ENCODE data around the gene TEKT3. TPM values are rescaled to one million over a fixed set of nuclear protein-coding genes. Genes with fewer than 3 reads are reported as not detected.

TEKT3 gene
- total RNA-seq, 1 experiment from 2014 or later = not detected

DNA sequence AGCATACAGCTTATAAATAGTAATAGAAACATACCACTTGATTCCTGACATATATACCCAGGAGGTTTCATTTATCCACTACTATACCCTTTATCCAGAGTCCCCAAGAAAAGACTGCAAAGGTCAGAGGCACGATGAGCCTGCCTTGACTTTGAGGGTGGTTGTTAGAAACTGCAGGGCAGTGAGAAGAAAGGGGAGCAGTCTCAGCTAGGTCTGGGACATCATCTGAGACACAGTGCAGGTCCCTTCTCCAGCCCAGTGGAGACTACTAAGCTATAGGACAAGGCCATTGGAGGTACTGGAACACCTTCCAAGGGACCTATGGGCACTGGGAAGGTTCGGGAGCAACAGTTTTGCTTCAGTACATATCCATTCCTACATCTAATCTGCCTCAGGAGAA is 20.2 kb upstream of the TEKT3 start:
- in situ Hi-C loops (cut with HindIII; ENCODE audit: low pct_unique_long_range_greater_than_20kb, low sequenced_read_pairs) = no loop called here
- DNase-seq (ENCODE audit: low read depth, low spot score) = no peak

DNA sequence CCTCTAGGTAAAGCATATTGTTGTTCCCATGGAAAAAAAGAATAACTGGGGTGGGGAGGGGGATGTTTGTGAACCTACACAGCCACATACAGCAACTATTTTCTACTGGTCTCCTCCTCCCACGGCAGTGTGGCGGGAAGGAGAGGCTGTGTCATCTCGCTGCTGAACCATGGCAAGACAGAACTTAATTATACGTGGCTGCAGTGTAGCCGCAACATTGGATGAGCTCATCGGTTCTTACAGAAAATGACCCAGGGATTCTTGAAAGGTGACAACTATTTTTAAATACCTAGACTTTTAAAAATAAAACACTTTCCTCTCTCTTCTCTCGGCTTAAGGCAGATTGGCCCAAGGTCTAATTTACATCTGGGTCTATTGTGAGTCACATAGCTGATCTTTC is 19.8 kb upstream of the TEKT3 start:
- in situ Hi-C loops (cut with HindIII; ENCODE audit: low pct_unique_long_range_greater_than_20kb, low sequenced_read_pairs) = no loop called here
- no peak for DNase-seq (ENCODE audit: low read depth, low spot score)

DNA sequence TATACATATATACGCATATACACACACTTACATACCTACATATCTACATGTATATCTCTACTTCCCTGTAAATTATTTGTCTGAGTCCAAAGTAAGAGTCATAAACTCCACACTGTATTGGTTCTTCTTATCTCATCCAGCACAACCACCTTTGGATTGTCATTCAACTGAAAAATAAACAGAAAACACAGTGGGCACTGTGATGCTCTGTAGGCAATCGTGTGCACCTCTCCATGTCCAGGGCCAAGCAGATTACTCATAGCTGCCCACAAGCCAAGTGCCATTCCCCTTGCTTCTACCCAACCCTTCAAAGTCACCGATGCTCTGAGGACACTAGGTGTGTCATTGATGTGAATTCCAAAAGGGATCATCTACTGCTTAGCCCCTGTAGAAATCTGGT is 12.9 kb upstream of the TEKT3 start:
- DNase-seq (ENCODE audit: low read depth, low spot score) = no peak
- in situ Hi-C loops (cut with HindIII; ENCODE audit: low pct_unique_long_range_greater_than_20kb, low sequenced_read_pairs) = no loop called here

DNA sequence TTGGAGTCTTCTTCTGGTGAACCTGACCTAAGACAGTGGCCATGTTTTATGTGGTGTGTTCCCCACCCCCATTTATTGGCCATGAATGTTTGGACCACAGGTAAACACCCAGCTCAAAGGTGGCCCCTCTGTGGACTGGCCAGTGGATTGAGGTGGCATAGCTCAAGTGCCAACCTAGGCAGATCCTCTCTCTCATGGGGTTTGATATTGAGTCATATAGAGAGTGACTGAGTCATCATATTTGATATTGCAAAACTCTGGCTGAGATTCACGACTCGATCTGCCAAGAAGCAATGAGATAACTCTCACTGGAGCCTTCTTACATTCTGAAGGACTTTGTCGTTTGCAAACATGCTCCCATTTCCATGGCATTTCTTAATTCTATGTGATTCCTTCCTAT is 10.5 kb upstream of the TEKT3 start:
- DNase-seq (ENCODE audit: low read depth, low spot score) = no peak
- in situ Hi-C loops (cut with HindIII; ENCODE audit: low pct_unique_long_range_greater_than_20kb, low sequenced_read_pairs) = no loop called here

DNA sequence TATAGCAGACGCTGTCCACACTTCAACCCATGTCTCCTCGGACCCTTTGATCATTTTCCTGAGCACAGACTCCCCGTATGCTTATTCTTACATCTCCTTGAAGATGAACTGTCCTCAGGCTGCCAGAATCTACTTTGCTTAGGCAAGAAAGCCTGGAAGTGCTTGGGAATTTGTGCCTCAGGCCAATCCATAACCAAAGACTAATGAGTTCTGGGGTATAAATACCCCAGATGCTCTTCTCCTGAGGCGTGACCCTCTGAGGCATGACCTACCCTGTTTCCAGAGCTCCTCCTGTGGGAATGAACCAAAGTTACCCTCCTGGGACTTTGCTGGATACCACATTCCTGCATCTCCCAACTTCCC is 10.1 kb upstream of the TEKT3 start:
- DNase-seq (ENCODE audit: low read depth, low spot score) = no peak

DNA sequence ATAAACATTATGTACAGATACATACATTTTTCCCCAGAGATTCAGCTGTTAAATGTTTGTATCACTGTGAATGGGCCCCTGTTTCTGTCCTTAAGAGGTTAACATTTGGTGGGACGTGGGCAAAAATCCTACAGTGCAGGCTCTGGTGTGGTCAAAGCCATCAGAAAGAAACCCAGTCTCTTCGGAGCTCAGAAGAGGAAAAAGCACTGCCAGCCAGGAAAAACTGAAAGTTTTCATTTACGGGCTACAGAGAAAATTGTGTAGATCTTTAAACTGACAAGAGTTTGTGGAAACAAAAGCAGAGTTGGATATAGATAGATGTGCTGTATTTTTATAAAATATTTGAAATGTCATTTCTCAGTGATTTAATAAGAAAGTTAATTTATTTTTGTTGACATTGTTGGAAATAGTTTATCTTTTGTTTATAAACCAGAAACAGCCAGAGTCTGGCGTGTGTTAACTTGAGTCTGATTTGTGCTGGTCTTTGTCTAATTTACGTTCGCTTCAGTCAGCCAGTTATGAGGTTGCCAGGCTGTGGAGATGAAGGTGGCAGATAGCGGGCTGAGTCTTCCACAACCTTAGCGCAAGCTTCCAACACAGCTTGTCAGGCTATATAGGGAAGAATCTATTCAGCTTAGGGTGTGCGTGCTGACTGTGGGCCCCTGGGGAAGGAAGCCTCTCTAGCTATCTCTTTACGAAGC is 9.5 kb upstream of the TEKT3 start:
- DNase-seq (ENCODE audit: low read depth, low spot score) = no peak
- in situ Hi-C loops (cut with HindIII; ENCODE audit: low pct_unique_long_range_greater_than_20kb, low sequenced_read_pairs) = no loop called here

More for the DNA sequence above, 10.1 kb upstream of the TEKT3 start:
- in situ Hi-C loops (cut with HindIII; ENCODE audit: low pct_unique_long_range_greater_than_20kb, low sequenced_read_pairs) = no loop called here

DNA sequence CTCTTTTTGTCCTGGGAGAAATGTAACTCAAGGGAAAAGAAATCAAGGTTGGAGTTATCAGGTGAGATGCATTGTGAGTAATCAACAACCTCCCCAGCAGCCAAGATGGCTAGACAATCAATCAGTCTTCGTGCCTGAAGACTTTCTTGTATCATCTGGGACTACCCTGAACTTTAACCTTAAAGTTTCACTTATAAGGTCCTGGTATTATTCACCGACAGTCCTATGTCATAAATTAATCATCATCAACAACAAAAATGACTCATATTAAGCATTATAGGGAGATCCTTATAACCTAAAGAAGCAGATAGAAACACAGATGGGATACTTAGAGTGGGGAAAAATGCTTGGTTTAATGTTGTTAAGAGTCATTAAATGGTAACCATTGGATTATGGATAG is 7.7 kb upstream of the TEKT3 start:
- DNase-seq (ENCODE audit: low read depth, low spot score) = no peak
- in situ Hi-C loops (cut with HindIII; ENCODE audit: low pct_unique_long_range_greater_than_20kb, low sequenced_read_pairs) = no loop called here

DNA sequence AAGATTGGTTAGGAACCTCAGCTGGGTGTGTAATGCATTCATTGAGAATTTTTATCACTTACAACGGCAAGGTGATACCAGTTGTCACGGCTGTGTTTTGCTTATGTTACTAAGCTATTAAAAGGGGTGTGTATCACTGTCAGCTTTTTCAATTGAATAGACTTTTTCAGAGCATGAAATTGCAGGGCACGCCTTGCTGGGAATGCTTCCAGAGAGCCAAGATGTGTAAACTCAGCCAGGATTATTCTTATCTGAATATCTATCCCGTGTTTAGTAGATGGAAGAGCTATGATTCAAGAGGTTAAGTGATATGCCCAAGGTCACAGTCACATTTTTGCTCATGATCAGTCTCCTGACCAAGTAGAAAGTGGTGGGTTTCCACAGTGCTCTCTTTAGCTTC is 6.6 kb upstream of the TEKT3 start:
- DNase-seq (ENCODE audit: low read depth, low spot score) = peak; percentile 88
- in situ Hi-C loops (cut with HindIII; ENCODE audit: low pct_unique_long_range_greater_than_20kb, low sequenced_read_pairs) = no loop called here

DNA sequence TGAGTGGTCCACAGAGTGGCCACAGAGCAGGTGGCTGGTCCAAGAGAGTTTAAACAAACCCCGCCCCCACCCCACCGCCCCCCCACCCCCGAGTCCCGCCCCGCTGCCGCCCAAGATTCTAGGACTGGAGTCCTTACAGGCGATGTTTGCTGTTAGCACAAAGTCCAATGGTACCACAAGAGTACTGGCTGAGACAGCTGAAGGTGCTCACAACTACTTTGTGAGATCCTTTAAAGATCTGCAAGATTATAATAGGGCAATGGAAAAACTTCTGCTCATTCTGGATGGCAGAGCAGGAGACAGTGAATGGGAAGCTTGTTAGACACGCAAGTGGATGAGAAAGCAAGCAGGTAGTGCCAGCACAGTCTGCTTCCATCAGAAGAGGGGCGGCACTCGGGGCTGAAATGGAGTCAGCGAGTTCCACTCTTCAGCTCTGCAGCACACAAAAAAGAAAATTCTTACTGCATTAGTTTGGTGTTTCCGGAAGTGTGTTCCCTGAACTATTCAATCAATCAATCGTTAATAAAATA is 4.7 kb upstream of the TEKT3 start:
- DNase-seq (ENCODE audit: low read depth, low spot score) = no peak
- in situ Hi-C loops (cut with HindIII; ENCODE audit: low pct_unique_long_range_greater_than_20kb, low sequenced_read_pairs) = no loop called here

DNA sequence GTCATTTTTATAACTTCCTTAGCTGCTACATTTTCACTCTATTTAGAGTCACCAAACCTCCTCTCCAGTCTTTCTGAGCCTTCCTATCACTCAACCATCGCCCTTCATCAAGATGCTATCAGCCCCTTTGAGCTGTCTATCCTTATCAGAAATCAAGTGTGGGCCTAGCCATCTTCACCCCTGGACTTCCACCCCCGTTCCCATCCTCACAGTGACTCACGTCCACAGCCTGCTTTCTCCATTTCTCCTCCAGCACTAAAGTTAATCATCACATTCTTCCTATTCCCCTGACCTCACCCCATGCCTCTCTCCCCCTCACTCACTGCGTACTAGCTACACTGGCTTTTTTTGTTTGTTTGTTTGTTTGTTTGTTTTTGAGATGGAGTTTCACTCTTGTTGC is 2.4 kb upstream of the TEKT3 start:
- in situ Hi-C loops (cut with HindIII; ENCODE audit: low pct_unique_long_range_greater_than_20kb, low sequenced_read_pairs) = no loop called here
- DNase-seq (ENCODE audit: low read depth, low spot score) = no peak

DNA sequence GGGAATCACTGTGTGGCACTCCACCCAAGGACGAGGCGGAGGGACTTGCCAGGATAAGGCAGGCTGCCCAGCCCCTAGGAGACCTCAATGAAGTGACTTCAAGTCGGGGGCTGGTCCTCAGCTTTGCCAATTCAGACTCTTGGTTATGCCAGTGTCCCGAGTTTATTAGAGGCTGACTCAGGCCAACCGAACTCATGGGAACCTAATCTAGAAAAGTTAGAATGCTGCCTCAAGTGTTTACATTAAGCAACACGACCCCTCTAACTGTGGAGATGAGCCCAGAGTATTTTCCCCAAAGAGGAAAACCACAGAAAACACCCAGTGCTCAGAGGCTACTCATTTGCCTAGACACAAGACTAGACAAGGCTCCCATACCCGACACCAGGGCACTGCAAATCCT is 1.1 kb upstream of the TEKT3 start:
- no peak for DNase-seq (ENCODE audit: low read depth, low spot score)
- in situ Hi-C loops (cut with HindIII; ENCODE audit: low pct_unique_long_range_greater_than_20kb, low sequenced_read_pairs) = no loop called here

DNA sequence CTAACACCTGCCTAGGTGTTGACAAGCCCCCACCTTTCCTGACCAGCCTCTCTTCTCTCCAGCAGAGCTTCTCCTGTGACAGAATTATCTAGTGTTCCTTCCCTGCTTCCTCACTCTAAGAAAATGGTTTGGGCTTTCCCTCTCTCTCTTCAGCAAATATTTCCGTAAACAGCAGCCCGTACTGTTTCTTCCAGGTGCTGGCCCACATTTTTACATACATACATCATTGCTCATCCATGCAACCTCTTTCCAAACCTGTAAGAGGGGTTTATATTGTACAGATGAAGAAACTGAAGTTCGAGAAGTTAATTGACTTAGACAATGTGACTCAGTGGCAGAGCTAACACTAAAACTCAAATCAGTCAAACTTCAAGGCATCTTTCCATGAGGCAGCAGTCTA is 569 bp upstream of the TEKT3 start:
- no peak for DNase-seq (ENCODE audit: low read depth, low spot score)
- in situ Hi-C loops (cut with HindIII; ENCODE audit: low pct_unique_long_range_greater_than_20kb, low sequenced_read_pairs) = no loop called here

DNA sequence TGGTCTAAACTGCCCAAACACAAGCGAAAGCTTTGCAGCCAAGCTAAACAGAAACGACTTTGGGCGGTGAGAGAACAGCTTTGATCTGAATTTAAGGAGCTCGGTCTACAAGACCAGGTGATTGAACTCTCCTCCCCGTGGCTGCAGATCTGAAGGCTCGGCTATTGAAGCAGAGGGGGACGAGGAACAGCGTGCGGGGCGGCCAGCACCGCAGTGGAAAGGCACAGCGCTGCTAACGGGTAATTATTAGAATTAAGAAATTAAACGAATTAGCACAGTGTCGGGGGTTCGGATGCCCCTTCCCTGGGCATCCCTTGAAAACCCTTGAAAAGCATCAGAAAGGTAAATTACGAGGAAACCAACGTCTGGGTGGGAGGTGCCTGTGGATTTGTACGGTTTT is 431 bp downstream of the TEKT3 start:
- no peak for DNase-seq (ENCODE audit: low read depth, low spot score)
- in situ Hi-C loops (cut with HindIII; ENCODE audit: low pct_unique_long_range_greater_than_20kb, low sequenced_read_pairs) = no loop called here

DNA sequence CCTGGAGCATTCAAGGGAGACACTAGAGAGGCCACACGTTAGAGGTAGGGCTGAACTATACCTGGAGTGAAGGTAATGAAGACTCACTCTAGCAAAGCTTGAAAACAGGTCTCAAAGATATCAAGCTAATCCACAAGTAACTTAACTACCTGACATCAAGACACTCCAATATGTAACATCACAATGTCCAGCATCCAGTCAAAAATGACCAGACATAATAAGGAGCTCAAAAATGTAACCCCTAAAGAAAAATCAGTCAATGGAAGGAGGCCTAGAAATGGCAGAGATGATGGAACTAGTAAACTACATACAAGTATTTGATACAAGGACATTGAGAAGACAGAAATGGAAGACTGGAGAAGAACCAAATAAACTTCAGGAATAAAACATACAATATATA is 6.0 kb downstream of the TEKT3 start:
- no peak for DNase-seq (ENCODE audit: low read depth, low spot score)
- in situ Hi-C loops (cut with HindIII; ENCODE audit: low pct_unique_long_range_greater_than_20kb, low sequenced_read_pairs) = no loop called here

DNA sequence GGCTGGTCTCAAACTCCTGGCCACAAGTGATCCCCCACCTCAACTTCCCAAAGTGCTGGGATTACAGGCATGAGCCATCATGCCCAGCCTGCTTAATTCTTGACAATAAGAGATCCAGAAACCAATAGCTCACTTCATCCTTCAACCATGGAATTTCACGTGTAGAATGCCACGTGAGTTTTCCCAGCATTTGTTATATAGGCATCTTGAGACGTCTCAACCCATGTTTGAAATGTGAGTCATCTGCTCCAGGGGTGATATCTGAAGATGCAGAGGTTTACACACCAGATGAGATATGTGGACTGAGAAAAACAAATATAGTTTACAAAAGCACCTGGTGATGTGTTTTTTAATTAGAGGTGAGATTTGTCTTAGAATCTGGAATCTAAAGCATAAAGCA is 7.1 kb downstream of the TEKT3 start:
- in situ Hi-C loops (cut with HindIII; ENCODE audit: low pct_unique_long_range_greater_than_20kb, low sequenced_read_pairs) = no loop called here
- DNase-seq (ENCODE audit: low read depth, low spot score) = no peak

DNA sequence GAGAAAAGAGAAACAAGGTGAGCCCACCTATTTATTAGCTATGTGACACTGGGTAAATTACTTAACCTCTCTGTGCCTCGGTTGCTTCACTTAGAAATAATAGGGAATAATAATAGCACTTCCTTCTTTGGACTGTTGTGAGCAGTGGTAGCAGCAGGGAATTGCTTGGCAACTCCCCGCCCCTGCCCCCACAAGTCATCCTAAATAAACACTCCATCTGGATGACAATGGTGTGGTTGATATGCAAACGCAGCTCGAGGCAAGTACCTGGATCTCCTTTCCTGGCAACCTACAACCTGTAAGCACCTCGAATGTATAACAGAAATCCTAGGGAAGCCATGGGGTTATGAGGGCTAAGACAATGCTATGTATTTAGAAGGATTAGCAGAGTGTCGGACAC is 9.1 kb downstream of the TEKT3 start:
- no peak for DNase-seq (ENCODE audit: low read depth, low spot score)
- in situ Hi-C loops (cut with HindIII; ENCODE audit: low pct_unique_long_range_greater_than_20kb, low sequenced_read_pairs) = no loop called here

DNA sequence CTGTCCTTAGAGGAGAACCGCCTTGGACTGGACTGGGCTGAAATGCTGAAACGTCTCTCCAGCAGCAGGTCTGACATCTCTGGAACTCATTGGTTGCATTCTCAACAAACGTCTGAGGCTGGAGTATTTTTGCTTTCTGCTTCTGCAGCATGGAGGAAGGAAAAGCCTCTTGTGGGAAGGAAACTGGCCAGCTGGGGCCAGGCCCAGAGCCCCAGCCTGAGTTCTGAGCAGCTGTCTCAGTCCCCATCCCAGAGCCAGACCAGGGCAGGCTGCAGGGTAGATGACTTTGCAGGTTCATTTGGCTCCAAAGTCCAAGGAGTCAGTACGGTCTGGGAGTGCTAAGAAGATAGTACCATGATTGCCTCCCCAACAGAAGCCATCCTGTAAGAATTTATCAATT is 18.3 kb downstream of the TEKT3 start:
- no peak for DNase-seq (ENCODE audit: low read depth, low spot score)
- in situ Hi-C loops (cut with HindIII; ENCODE audit: low pct_unique_long_range_greater_than_20kb, low sequenced_read_pairs) = no loop called here

DNA sequence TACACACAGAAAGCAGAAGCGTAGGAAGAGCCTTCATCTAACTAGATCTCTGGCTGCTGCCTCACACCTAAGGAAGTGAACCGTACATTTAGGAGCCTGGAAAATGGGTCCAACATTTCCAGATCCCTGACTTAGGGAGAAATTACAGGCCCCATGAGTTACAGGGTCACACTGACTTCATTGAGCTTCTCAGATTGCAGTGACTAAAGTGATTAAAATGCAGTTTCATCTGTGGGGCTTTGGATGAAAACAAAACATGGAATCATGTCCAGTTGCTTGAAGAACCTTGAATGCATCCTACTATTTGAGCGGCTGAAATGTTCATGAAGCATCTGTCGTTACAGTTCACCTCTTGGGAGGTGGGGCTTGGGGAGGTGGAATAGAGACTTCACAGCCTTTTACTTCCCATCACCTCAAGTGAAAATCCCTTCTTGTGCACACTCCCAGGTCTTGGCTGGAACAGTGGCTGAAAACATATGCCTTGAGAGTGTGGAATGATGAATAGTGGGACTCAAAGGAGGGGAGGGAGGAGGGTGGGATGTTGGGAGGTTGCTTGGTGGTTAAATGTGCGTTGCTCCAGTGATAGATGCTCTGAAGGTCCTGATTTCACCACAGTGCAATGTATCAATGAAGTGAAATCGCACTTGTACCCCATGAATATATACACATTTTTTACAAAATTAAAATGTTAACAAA is 19.7 kb downstream of the TEKT3 start:
- no peak for DNase-seq (ENCODE audit: low read depth, low spot score)
- in situ Hi-C loops (cut with HindIII; ENCODE audit: low pct_unique_long_range_greater_than_20kb, low sequenced_read_pairs) = no loop called here

DNA sequence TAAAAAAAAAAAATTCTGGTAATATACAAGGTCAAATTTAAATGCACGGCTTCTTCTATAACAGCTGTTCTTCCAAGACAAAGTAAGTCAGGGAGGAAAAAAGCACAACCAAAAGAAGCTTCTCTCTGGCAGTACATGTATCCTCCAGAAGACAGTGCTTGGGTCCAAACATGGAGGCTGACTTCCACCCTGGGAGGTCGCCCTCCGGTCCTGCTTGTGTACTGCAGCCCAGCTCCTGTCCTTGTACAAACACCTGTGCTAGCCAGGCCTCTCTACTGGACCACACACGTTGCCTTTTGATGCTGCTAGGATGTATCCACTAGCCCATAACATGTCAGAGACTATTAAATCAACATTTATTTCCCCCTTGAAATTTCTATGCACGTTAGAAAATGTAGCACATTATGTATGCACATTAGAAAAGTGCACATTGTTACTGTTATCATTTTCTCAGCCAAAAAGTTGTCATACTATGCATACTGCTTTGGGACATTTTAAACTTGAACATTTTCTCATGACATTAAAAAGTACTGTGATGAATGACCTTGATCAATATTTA is 21.9 kb downstream of the TEKT3 start:
- DNase-seq (ENCODE audit: low read depth, low spot score) = no peak
- in situ Hi-C loops (cut with HindIII; ENCODE audit: low pct_unique_long_range_greater_than_20kb, low sequenced_read_pairs) = no loop called here
